Endothelial cell of umbilical vein (primary cell): Measurements from ENCODE around the gene CEP192. TPM values are rescaled to one million over a fixed set of nuclear protein-coding genes. Genes with fewer than 3 reads are reported as not detected.

Experiments used
- BruUV-seq: library from RNA; stranded (reverse); fragments of 400-500 nt; replicated peaks from 2 replicates; lab custom pipeline; 2021; lab: Mats Ljungman, UMichigan
- CTCF ChIA-PET: fragments of 300-600, 350-600 bp; sonication (Branson Sonifier 250); formaldehyde crosslinking; loops from one replicate; lab custom pipeline; 2021; ENCODE audit warnings: antibody characterized with exemption, inconsistent platforms; lab: Charles Lee
- POLR2A ChIA-PET: fragments of 300-600, 350-600 bp; sonication (Branson Sonifier 250); formaldehyde crosslinking; loops from one replicate; lab custom pipeline; 2021; ENCODE audit warnings: antibody characterized with exemption, inconsistent platforms; lab: Charles Lee
- DNase-seq: peaks from one replicate; pipeline ENCODE4 v3.0.0-alpha.2; 2011; ENCODE audit warnings: low read depth, low spot score
- FAIRE-seq: peaks from 2 replicates; lab custom pipeline; 2011; peaks lifted over from hg19 to GRCh38; lab: Jason Lieb, UNC
- H2AFZ ChIP-seq: 2 replicates; pipeline ENCODE4 v1.6.0; 2012; ENCODE audit warnings: low read depth, low read length, control low read depth, inconsistent platforms
- H3K27ac ChIP-seq: 2 replicates; pipeline ENCODE4 v1.5.1; 2011; ENCODE audit warnings: low read depth, mild to moderate bottlenecking, control low read depth, low read length, moderate library complexity; ENCODE audit not compliant: insufficient read depth
- H3K27me3 ChIP-seq, 2 experiments: 2 replicates each; pipeline versions ENCODE4 v1.6.0 to v1.6.1; 2011; ENCODE audit warnings: low read length in 2 of 2, mixed read lengths in 1 of 2; ENCODE audit not compliant: control insufficient read depth in 2 of 2, insufficient read depth in 2 of 2
- H3K36me3 ChIP-seq, 2 experiments: 2 replicates in 1 of 2; 3 replicates in 1 of 2; pipeline ENCODE4 v1.5.1; 2011; ENCODE audit warnings: low read length in 2 of 2, mild to moderate bottlenecking in 1 of 2, moderate library complexity in 1 of 2; ENCODE audit not compliant: control insufficient read depth in 2 of 2, insufficient read depth in 2 of 2; ENCODE audit errors: extremely low read depth in 1 of 2
- H3K4me1 ChIP-seq: 3 replicates; pipeline ENCODE4 v1.5.1; 2011; ENCODE audit warnings: mild to moderate bottlenecking, low read length; ENCODE audit not compliant: control insufficient read depth, insufficient read depth; ENCODE audit errors: extremely low read depth
- H3K4me2 ChIP-seq: 2 replicates; pipeline ENCODE4 v1.6.1; 2011; ENCODE audit warnings: low read length, control low read depth, mixed read lengths; ENCODE audit not compliant: insufficient read depth
- H3K4me3 ChIP-seq, 3 experiments: fragments of 200-600 bp in 1 of 3; sonication (generic), shearing (Covaris generic) in 1 of 3; replicated peaks in 1 of 3; 2 replicates each; pipeline ENCODE4 v1.5.1; 2011 to 2016; ENCODE audit warnings: control low read depth in 3 of 3, low read length in 3 of 3, mild to moderate bottlenecking in 2 of 3, inconsistent platforms in 1 of 3, low read depth in 1 of 3, moderate library complexity in 1 of 3; ENCODE audit not compliant: insufficient read depth in 1 of 3
- H3K79me2 ChIP-seq: 2 replicates; pipeline ENCODE4 v1.6.0; 2012; ENCODE audit warnings: low read length, inconsistent platforms; ENCODE audit not compliant: control insufficient read depth, insufficient read depth
- H3K9ac ChIP-seq: replicated peaks from 2 replicates; pipeline ENCODE3; 2011; ENCODE audit warnings: low read length, control low read depth; ENCODE audit not compliant: insufficient read depth; ENCODE audit errors: extremely low read depth
- H3K9me1 ChIP-seq: replicated peaks from 3 replicates; pipeline ENCODE4 v1.6.0; 2011; ENCODE audit warnings: mild to moderate bottlenecking, low read length; ENCODE audit not compliant: control insufficient read depth, insufficient read depth; ENCODE audit errors: extremely low read depth
- H3K9me3 ChIP-seq: replicated peaks from 2 replicates; pipeline ENCODE4 v1.5.1; 2012; ENCODE audit warnings: low read length, inconsistent platforms; ENCODE audit not compliant: control insufficient read depth, insufficient read depth
- H4K20me1 ChIP-seq: replicated peaks from 2 replicates; pipeline ENCODE3; 2011; ENCODE audit warnings: mild to moderate bottlenecking, low read length; ENCODE audit not compliant: control insufficient read depth, insufficient read depth; ENCODE audit errors: extremely low read depth
- CTCF ChIP-seq, 2 donors: IDR thresholded peaks; 1 replicate in 1 of 2; 2 replicates in 1 of 2; pipeline ENCODE4 v1.5.1; 2011; ENCODE audit warnings: low read length in 2 of 2, mild to moderate bottlenecking in 2 of 2, moderate library complexity in 2 of 2, control low read depth in 1 of 2, inconsistent platforms in 1 of 2, low read depth in 1 of 2; ENCODE audit not compliant: insufficient read depth in 1 of 2; ENCODE audit errors: extremely low read depth in 1 of 2
- EZH2 ChIP-seq: IDR thresholded peaks from 2 replicates; pipeline ENCODE4 v1.6.1; 2012; ENCODE audit warnings: borderline replicate concordance, low read depth, mild to moderate bottlenecking, moderate library complexity, low read length, inconsistent platforms; ENCODE audit not compliant: severe bottlenecking
- FOS ChIP-seq: IDR thresholded peaks from 2 replicates; pipeline ENCODE4 v1.6.1; 2011; ENCODE audit warnings: mild to moderate bottlenecking, low read length, moderate library complexity, borderline replicate concordance; ENCODE audit not compliant: insufficient read depth
- GATA2 ChIP-seq: IDR thresholded peaks from 2 replicates; pipeline ENCODE4 v1.7.0; 2011; ENCODE audit warnings: low read depth, mild to moderate bottlenecking, moderate library complexity, mixed read lengths, low read length; ENCODE audit not compliant: insufficient read length, insufficient read depth
- JUN ChIP-seq: IDR thresholded peaks from 2 replicates; pipeline ENCODE4 v1.6.1; 2011; ENCODE audit warnings: borderline replicate concordance, low read depth; ENCODE audit not compliant: insufficient read length, insufficient read depth
- MAX ChIP-seq: IDR thresholded peaks from 2 replicates; pipeline ENCODE4 v1.6.1; 2011; ENCODE audit not compliant: insufficient read depth, insufficient read length
- MYC ChIP-seq: IDR thresholded peaks from one replicate; pipeline ENCODE4 v1.6.1; 2011; ENCODE audit warnings: mild to moderate bottlenecking, low read depth, low read length
- POLR2A ChIP-seq: IDR thresholded peaks from 2 replicates; pipeline ENCODE4 v1.6.1; 2012; ENCODE audit warnings: low read depth, mild to moderate bottlenecking, control low read depth, low read length
- POLR2AphosphoS5 ChIP-seq: IDR thresholded peaks from 2 replicates; pipeline ENCODE4 v1.6.1; 2012; ENCODE audit warnings: low read depth, mild to moderate bottlenecking, control low read depth, low read length, moderate library complexity; ENCODE audit not compliant: insufficient read depth
- dilution Hi-C: fragments of 300-500 bp; cut with MboI; formaldehyde crosslinking; loops from one replicate; pipeline ENCODE4 v1.15.0; 2019; ENCODE audit warnings: low sequenced_read_pairs; ENCODE audit not compliant: extremely low pct_ligation_motif_present
- intact Hi-C: fragments of 100-400 bp; cut with micrococcal nuclease; formaldehyde crosslinking; loops from one replicate; pipeline ENCODE4 v1.10.0; 2022
- polyA plus RNA-seq, 4 experiments: library from polyadenylated mRNA; depleted of rRNA in 3 of 4; stranded (reverse) in 3 of 4; unstranded in 1 of 4; fragments of >200 nt; gene quantifications; 2 replicates each; pipeline versions ENCODE4 v1.2.1 to v1.2.3, GENCODE V29; 2011 to 2012; ENCODE audit warnings: missing spikeins in 1 of 4
- total RNA-seq: library from RNA; stranded (reverse); gene quantifications from 2 replicates; pipeline ENCODE4 v1.2.3, GENCODE V29; 2021

Gene CEP192
- total and polyA plus RNA-seq, 2 donors (not counting 3 experiments of a cell fraction or from before 2014, with no cell fraction given), result 14.5 to 22.9 TPM

GRCh38 chr18:13141209-13141608 lies 150.0 kb downstream of the CEP192 start:
- peaks cover 12% of the 10 kb centered on the region for H3K4me1 ChIP-seq
- CTCF ChIA-PET, result interaction anchor here (0.8 kb wide), 1 partner anchor 18 kb away, joined by 3 read pairs; no protein-coding TSS in a partner anchor
- peaks cover 3% of the 10 kb centered on the region for H3K9me3 ChIP-seq
- no TSS peak for BruUV-seq
- DNase-seq (no peak), FAIRE-seq (no peak)
- H3K4me3 ChIP-seq, result no peak overlapping the region
- no peak overlapping the region for H3K9ac ChIP-seq
- no peak overlapping the region for H3K4me2 ChIP-seq
- no peak overlapping the region for H3K27ac ChIP-seq
- intact Hi-C loops (no loop called here), dilution Hi-C loops (no loop called here)
- H3K9me1 ChIP-seq, result no peaks in the 10 kb centered on the region
- H2AFZ ChIP-seq, result no peak overlapping the region
- peaks cover 6 to 17% of the 10 kb centered on the region in 2 experiments for H3K27me3 ChIP-seq
- no peaks in the 10 kb centered on the region for H4K20me1 ChIP-seq
- no peak for TF ChIP-seq EZH2
- no peak for TF ChIP-seq JUN
- H3K36me3 ChIP-seq, result no peaks in the 10 kb centered on the region
- POLR2A ChIA-PET, result no interaction called here
- no peaks in the 10 kb centered on the region for H3K79me2 ChIP-seq

GRCh38 chr18:13145636-13146190 lies 154.6 kb downstream of the CEP192 start:
- TF ChIP-seq FOS, result no peak
- no peak for TF ChIP-seq GATA2
- no peak for TF ChIP-seq CTCF (IDR thresholded peaks at IDR 0.05; ENCODE audit: extremely low read depth in 1 of 2, insufficient read depth in 1 of 2, low read depth in 1 of 2, low read length in 2 of 2)
- no peak for TF ChIP-seq MAX
- TF ChIP-seq JUN, result no peak
- TF ChIP-seq MYC, result no peak
- no peak for TF ChIP-seq EZH2
- TF ChIP-seq POLR2AphosphoS5, result no peak
- no peak for TF ChIP-seq POLR2A
- peaks cover 3% of the 10 kb centered on the region for H3K9me3 ChIP-seq
- H3K4me1 ChIP-seq, result no peaks in the 10 kb centered on the region
- CTCF ChIA-PET, result interaction anchor here (2.2 kb wide), 1 partner anchor 14 kb away, joined by 8 read pairs; no protein-coding TSS in a partner anchor
- no peak overlapping the region for H3K4me3 ChIP-seq
- H3K79me2 ChIP-seq, result no peaks in the 10 kb centered on the region
- intact Hi-C loops (no loop called here), dilution Hi-C loops (no loop called here)
- no peak overlapping the region for H2AFZ ChIP-seq
- H4K20me1 ChIP-seq, result no peaks in the 10 kb centered on the region
- H3K9ac ChIP-seq, result no peak overlapping the region
- FAIRE-seq (no peak), DNase-seq (no peak)
- peaks cover 1 to 3% of the 10 kb centered on the region in 2 experiments for H3K27me3 ChIP-seq
- no peak overlapping the region for H3K4me2 ChIP-seq
- BruUV-seq, result no TSS peak
- H3K27ac ChIP-seq, result no peak overlapping the region
- H3K36me3 ChIP-seq, result no peaks in the 10 kb centered on the region
- no peaks in the 10 kb centered on the region for H3K9me1 ChIP-seq
- POLR2A ChIA-PET, result no interaction called here
